ENCODE measurements around the gene ABCB11. TPM values are rescaled to one million over a fixed set of nuclear protein-coding genes. Genes with fewer than 3 reads are reported as not detected.

ABCB11 gene
- polyA plus RNA-seq, 1 donor from 2014 or later: not detected

DNA sequence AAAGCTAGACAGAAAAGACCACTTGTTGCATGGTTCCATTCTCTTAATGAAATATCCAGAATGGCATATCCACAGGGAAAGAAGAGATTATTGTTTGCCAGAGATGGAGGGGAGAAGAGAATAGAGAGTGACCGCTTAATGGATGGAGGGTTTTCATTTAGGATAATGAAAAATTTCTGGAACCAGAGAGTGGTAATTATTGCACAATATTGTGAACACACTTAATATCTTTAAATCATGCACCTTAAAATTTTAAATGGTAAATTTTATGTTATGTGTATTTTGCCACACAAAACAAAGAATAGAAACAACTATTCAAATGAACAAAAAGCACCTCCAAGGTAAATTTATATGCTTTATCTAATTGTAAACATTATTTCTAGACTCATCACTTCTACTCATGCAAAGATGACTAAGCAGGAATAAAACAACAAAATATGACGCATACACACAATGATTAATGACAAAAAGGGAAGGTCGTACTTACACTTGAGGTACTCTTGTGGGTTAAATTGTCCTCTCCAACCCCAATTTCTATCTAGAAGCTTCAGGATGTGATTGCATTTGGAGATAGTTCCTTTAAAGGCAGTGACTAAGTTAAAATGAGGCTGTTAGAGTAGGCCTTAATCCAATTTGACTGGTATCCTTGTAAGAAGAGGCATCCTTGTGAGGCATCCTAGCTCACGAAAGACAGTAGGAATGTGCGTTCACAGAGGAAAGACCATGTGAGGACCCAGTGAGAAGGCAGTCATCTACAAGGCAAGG lies 19.5 kb upstream of the ABCB11 start:
- no peaks in the 10 kb centered on the region for H3K27me3 ChIP-seq (ENCODE audit: insufficient read depth, low read depth, low read length)
- no peaks in the 10 kb centered on the region for H4K20me1 ChIP-seq (ENCODE audit: insufficient read depth)
- H3K4me3 ChIP-seq (ENCODE audit: low read length): no peak overlapping the region
- no peak overlapping the region for H3K27ac ChIP-seq (ENCODE audit: low read length)
- no peak overlapping the region for H3K9ac ChIP-seq (ENCODE audit: low read length)
- no peaks in the 10 kb centered on the region for H3K9me3 ChIP-seq (ENCODE audit: low read length)
- H3K9me2 ChIP-seq (ENCODE audit: insufficient read depth, low read length): no peaks in the 10 kb centered on the region
- TF ChIP-seq RAD21 (conservative IDR thresholded peaks at IDR 0.05) (no peak), MXI1 (conservative IDR thresholded peaks at IDR 0.05; ENCODE audit: poor library complexity, severe bottlenecking) (no peak), REST (IDR thresholded peaks at IDR 0.05; ENCODE audit: borderline replicate concordance) (no peak), EP300 (conservative IDR thresholded peaks at IDR 0.05; ENCODE audit: poor library complexity, severe bottlenecking) (no peak), CTCF (IDR thresholded peaks at IDR 0.05; ENCODE audit: poor library complexity, severe bottlenecking) (no peak), POLR2AphosphoS5 (IDR thresholded peaks at IDR 0.05) (no peak), TAF1 (IDR thresholded peaks at IDR 0.05; ENCODE audit: low read depth) (no peak), SMC3 (conservative IDR thresholded peaks at IDR 0.05; ENCODE audit: poor library complexity) (no peak), EZH2 (IDR thresholded peaks at IDR 0.05; ENCODE audit: borderline replicate concordance, insufficient read depth, low read length, poor library complexity, severe bottlenecking) (no peak)
- H3K36me3 ChIP-seq (ENCODE audit: insufficient read depth, low read length): no peaks in the 10 kb centered on the region
- H3K4me2 ChIP-seq (ENCODE audit: low read length): no peak overlapping the region
- H3K79me2 ChIP-seq (replicated peaks; ENCODE audit: insufficient read depth, low read length): no peaks in the 10 kb centered on the region
- no peaks in the 10 kb centered on the region for H3F3A ChIP-seq (ENCODE audit: insufficient read depth, low read length, poor library complexity, severe bottlenecking)
- H2AFZ ChIP-seq (ENCODE audit: low read depth, low read length): no peak overlapping the region

GRCh38 chr2:169049142-169049541 lies 18.0 kb upstream of the ABCB11 start:
- H4K20me1 ChIP-seq (ENCODE audit: insufficient read depth): no peaks in the 10 kb centered on the region
- no peaks in the 10 kb centered on the region for H3K9me3 ChIP-seq (ENCODE audit: low read length)
- no peaks in the 10 kb centered on the region for H3K79me2 ChIP-seq (replicated peaks; ENCODE audit: insufficient read depth, low read length)
- H3K4me2 ChIP-seq (ENCODE audit: low read length): no peak overlapping the region
- H3F3A ChIP-seq (ENCODE audit: insufficient read depth, low read length, poor library complexity, severe bottlenecking): no peaks in the 10 kb centered on the region
- no peaks in the 10 kb centered on the region for H3K27me3 ChIP-seq (ENCODE audit: insufficient read depth, low read depth, low read length)
- no peak for TF ChIP-seq SMC3 (conservative IDR thresholded peaks at IDR 0.05; ENCODE audit: poor library complexity)
- TF ChIP-seq CTCF (IDR thresholded peaks at IDR 0.05; ENCODE audit: poor library complexity, severe bottlenecking): no peak
- TF ChIP-seq EP300 (conservative IDR thresholded peaks at IDR 0.05; ENCODE audit: poor library complexity, severe bottlenecking): no peak
- TF ChIP-seq MXI1 (conservative IDR thresholded peaks at IDR 0.05; ENCODE audit: poor library complexity, severe bottlenecking): no peak
- no peak for TF ChIP-seq RAD21 (conservative IDR thresholded peaks at IDR 0.05)
- TF ChIP-seq POLR2AphosphoS5 (IDR thresholded peaks at IDR 0.05): no peak
- TF ChIP-seq REST (IDR thresholded peaks at IDR 0.05; ENCODE audit: borderline replicate concordance): no peak
- no peak for TF ChIP-seq TAF1 (IDR thresholded peaks at IDR 0.05; ENCODE audit: low read depth)
- H3K36me3 ChIP-seq (ENCODE audit: insufficient read depth, low read length): no peaks in the 10 kb centered on the region
- no peak overlapping the region for H2AFZ ChIP-seq (ENCODE audit: low read depth, low read length)
- H3K9me2 ChIP-seq (ENCODE audit: insufficient read depth, low read length): no peaks in the 10 kb centered on the region
- no peak overlapping the region for H3K27ac ChIP-seq (ENCODE audit: low read length)
- no peak overlapping the region for H3K9ac ChIP-seq (ENCODE audit: low read length)
- no peak overlapping the region for H3K4me3 ChIP-seq (ENCODE audit: low read length)

Measured in neural cell (in vitro differentiated cells).